C4-2B (cell line): ENCODE results near the gene AKAP11.
A peak's percentile ranks its signal among the peaks of the same experiment; 100 is the strongest.

Source experiments
- H3K27ac ChIP-seq: fragments of 450-650 bp; 2 replicates; pipeline ENCODE4 v1.5.1; 2017
- CTCF ChIP-seq: fragments of 450-650 bp; conservative IDR thresholded peaks from 2 replicates; pipeline ENCODE4 v1.5.1; 2017; ENCODE audit warnings: mild to moderate bottlenecking
- ZFX ChIP-seq: fragments of 450-650 bp; IDR thresholded peaks from 2 replicates; pipeline ENCODE4 v1.6.1; 2017

The AKAP11 gene

GRCh38 chr13:42270160-42270856 is 1.6 kb upstream of the AKAP11 start:
- H3K27ac ChIP-seq = no peak overlapping the region

GRCh38 chr13:42270857-42271215 is 1.1 kb upstream of the AKAP11 start:
- TF ChIP-seq ZFX (no peak), CTCF (no peak)
- H3K27ac ChIP-seq = peak overlapping the region; percentile 79

More at GRCh38 chr13:42270160-42270856, 1.6 kb upstream of the AKAP11 start:
- TF ChIP-seq CTCF = no peak
- no peak for TF ChIP-seq ZFX

- H3K27ac ChIP-seq = peak overlapping the region; percentile 79
- no peak for TF ChIP-seq CTCF
- no peak for TF ChIP-seq ZFX
These were observed 426 bp upstream of the AKAP11 start for GRCh38 chr13:42271337-42272114.

GRCh38 chr13:42272804-42273175 is 838 bp downstream of the AKAP11 start:
- TF ChIP-seq CTCF (no peak), ZFX (no peak)
- peak overlapping the region; percentile 79 for H3K27ac ChIP-seq

GRCh38 chr13:42274386-42275097 is 2.6 kb downstream of the AKAP11 start:
- H3K27ac ChIP-seq = no peak overlapping the region
- no peak for TF ChIP-seq CTCF
- TF ChIP-seq ZFX = no peak

- no peak overlapping the region for H3K27ac ChIP-seq
- no peak for TF ChIP-seq ZFX
- TF ChIP-seq CTCF = no peak
These were observed 3.1 kb downstream of the AKAP11 start for GRCh38 chr13:42275098-42275471.

GRCh38 chr13:42275506-42275905 is 3.6 kb downstream of the AKAP11 start:
- H3K27ac ChIP-seq = no peak overlapping the region
- TF ChIP-seq CTCF (no peak), ZFX (no peak)
